ENCODE results near the gene ANKRD11.

DNA sequence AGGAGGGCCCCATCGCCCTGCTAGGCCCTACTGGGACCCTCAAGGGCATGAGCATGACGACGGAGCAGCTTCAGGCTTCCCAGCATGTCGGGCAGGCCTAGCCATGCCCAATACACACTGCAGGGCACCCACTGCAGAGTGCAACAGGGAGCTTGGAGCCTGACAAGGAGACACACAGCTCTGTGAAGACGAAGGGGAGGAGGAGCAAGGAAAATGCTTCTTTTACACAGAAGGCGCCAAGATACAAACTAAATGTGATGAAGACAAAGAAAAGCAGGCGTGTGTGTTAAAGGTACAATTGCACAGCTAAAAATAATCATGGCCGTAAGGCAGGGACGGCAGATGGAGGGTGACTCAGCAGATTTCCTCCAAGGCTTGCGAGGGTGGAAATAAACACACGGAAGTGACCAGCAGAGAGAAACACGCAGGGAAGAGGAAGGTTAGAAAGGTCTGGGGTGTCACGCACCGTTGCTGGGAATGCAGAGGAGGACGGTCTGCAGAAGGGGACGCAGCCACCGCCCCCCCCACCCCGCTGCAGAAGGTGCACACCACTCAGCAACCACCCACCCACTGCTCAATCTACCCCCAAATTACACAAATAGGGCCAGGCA, 164.4 kb downstream of the ANKRD11 start:
- TF ChIP-seq, protein P1, sequence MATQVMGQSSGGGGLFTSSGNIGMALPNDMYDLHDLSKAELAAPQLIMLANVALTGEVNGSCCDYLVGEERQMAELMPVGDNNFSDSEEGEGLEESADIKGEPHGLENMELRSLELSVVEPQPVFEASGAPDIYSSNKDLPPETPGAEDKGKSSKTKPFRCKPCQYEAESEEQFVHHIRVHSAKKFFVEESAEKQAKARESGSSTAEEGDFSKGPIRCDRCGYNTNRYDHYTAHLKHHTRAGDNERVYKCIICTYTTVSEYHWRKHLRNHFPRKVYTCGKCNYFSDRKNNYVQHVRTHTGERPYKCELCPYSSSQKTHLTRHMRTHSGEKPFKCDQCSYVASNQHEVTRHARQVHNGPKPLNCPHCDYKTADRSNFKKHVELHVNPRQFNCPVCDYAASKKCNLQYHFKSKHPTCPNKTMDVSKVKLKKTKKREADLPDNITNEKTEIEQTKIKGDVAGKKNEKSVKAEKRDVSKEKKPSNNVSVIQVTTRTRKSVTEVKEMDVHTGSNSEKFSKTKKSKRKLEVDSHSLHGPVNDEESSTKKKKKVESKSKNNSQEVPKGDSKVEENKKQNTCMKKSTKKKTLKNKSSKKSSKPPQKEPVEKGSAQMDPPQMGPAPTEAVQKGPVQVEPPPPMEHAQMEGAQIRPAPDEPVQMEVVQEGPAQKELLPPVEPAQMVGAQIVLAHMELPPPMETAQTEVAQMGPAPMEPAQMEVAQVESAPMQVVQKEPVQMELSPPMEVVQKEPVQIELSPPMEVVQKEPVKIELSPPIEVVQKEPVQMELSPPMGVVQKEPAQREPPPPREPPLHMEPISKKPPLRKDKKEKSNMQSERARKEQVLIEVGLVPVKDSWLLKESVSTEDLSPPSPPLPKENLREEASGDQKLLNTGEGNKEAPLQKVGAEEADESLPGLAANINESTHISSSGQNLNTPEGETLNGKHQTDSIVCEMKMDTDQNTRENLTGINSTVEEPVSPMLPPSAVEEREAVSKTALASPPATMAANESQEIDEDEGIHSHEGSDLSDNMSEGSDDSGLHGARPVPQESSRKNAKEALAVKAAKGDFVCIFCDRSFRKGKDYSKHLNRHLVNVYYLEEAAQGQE (IDR thresholded peaks at IDR 0.05; ENCODE audit: insufficient read depth in 1 of 2, low read depth in 2 of 2, low read length in 2 of 2), result no peak
- TF ChIP-seq POLR2AphosphoS5 (IDR thresholded peaks at IDR 0.05; ENCODE audit: low read depth, low read length) (no peak), TAF1 (IDR thresholded peaks at IDR 0.05; ENCODE audit: borderline replicate concordance, insufficient read depth, low read length) (no peak), SIN3A (IDR thresholded peaks at IDR 0.05; ENCODE audit: borderline replicate concordance, insufficient read depth, low read length) (0 out of 2 replicates have a peak, but pooled peaks have one; percentile 59), FOXP2 (optimal IDR thresholded peaks at IDR 0.05; ENCODE audit: borderline replicate concordance, extremely low read depth, extremely low read length, insufficient read depth) (no peak)
